ENCODE measurements around the gene DACH1.

The DACH1 gene

DNA sequence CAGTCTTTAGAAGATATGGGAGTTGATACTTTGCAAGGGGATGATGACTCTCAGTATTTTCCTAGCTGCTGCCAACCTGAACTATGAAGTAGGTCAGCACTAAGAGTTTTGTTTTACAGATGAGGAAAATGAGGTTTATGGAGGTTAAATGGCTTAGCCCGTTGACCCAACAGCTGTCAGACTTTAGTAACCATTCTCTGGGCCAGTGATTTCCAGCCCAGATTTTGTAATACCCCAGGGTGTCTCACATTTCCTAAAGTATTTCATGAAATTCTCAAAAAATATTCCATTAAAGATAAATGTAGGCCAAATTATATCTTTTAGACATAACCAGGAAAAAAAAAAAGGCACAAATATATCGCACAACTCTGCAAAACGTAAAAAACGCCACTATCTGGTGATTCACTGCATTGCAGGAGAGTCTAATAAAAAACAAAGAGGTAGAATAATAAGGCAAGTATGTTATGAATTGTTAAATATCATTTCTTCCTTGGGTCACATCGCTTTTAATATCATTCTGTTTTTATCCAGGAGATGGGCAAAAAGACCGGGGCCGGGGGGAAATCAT, 112.5 kb downstream of the DACH1 start:
- H3K36me3 ChIP-seq (ENCODE audit: control insufficient read depth, insufficient read depth, low read length): no peaks in the 10 kb centered on the region
- H3K4me3 ChIP-seq (ENCODE audit: low read length): no peak overlapping the region
- H3K27me3 ChIP-seq (ENCODE audit: control insufficient read depth, insufficient read depth, low read length): no peaks in the 10 kb centered on the region
- H3K27ac ChIP-seq (ENCODE audit: low read length): no peak overlapping the region
- whole genome bisulfite sequencing (ENCODE audit: insufficient coverage, insufficient read length): no CpG with 5 or more reads among the region's 7 CpGs
- no peaks in the 10 kb centered on the region for H3K4me1 ChIP-seq (ENCODE audit: control insufficient read depth, insufficient read depth, low read length)
- DNase-seq (ENCODE audit: low read depth, low spot score): no peak
- H3K9me3 ChIP-seq (ENCODE audit: control insufficient read depth, insufficient read depth, low read length): no peaks in the 10 kb centered on the region

DNA sequence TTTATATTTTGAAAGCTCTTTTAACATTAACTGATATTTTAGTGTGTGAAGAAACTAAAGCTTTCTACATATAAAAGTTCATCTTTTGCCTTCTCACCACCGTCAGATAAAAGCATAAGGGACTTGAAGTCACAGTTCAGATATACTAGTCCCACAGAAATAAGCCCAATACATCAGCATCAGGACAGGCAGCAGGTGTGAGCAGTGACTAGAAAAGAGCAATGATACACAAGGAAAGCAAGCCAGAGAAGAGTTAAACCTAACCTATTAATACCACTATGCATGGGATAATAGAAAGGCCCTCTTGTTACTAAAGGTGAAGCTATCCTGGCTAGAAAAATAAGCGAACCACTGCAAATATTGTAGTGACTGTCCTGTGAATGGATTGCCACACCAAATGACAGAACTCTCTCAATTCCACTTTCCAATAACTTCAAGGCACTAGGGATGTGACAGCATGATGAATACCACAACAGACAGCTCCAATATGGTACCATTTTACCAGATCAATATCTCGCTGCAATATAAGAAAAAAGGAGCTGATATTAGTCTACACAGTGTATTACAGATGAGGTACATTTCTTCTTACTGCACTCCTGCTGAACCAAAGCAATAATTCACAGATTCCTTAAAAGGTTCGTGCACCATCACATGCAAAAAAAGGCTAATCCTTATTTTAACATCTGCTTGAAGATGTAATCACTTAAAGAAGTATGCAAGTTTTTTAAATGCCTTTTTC, 114.1 kb downstream of the DACH1 start:
- Histone ChIP-seq H3K27me3 (ENCODE audit: control insufficient read depth, insufficient read depth, low read length) (no peaks in the 10 kb centered on the region), H3K9me3 (ENCODE audit: control insufficient read depth, insufficient read depth, low read length) (no peaks in the 10 kb centered on the region), H3K36me3 (ENCODE audit: control insufficient read depth, insufficient read depth, low read length) (no peaks in the 10 kb centered on the region), H3K27ac (ENCODE audit: low read length) (no peak overlapping the region), H3K4me1 (ENCODE audit: control insufficient read depth, insufficient read depth, low read length) (no peaks in the 10 kb centered on the region), H3K4me3 (ENCODE audit: low read length) (no peak overlapping the region)
- no CpG with 5 or more reads among the region's 4 CpGs for WGBS (ENCODE audit: insufficient coverage, insufficient read length)
- no peak for DNase-seq (ENCODE audit: low read depth, low spot score)

DNA sequence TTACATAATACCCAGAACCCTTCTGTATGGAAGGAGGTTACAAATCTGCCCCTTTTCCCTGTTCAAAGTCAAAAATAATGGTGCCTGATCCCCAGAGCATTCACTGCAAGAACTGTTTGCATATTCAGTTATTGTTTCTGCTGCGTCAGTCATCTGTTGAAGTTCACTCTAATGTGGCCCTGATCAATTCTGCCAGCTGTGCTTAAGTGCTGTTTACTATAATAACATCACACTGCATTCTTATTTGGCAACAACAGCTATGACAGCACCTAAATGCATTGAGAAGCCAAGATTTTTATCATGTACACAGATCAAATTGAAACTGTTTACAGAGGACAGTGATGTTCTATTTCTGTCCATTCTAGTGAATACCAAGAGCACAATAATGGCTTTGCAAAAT, 115.9 kb downstream of the DACH1 start:
- no peak overlapping the region for H3K27ac ChIP-seq (ENCODE audit: low read length)
- no peaks in the 10 kb centered on the region for H3K27me3 ChIP-seq (ENCODE audit: control insufficient read depth, insufficient read depth, low read length)
- WGBS (ENCODE audit: insufficient coverage, insufficient read length): no CpG with 5 or more reads among the region's 1 CpG
- no peak for DNase-seq (ENCODE audit: low read depth, low spot score)
- H3K9me3 ChIP-seq (ENCODE audit: control insufficient read depth, insufficient read depth, low read length): no peaks in the 10 kb centered on the region
- H3K4me1 ChIP-seq (ENCODE audit: control insufficient read depth, insufficient read depth, low read length): no peaks in the 10 kb centered on the region
- no peaks in the 10 kb centered on the region for H3K36me3 ChIP-seq (ENCODE audit: control insufficient read depth, insufficient read depth, low read length)
- H3K4me3 ChIP-seq (ENCODE audit: low read length): no peak overlapping the region

DNA sequence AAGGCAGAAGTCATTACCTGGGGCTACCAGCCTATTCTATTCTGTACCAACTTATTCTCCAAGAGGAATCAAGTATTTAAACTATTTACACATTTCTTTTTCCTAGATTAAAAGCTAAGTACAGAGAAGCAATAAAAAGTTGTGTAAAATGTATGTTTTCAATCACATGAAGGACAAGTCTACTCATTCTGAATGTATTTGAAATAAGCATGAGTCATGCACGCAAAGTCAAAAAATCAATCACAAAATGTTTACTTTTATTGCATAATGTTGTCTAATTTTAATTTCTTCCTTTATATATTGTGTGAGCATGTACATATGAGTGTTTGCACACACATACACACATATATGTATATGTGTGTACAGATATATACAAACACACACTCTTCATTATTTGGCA, 136.7 kb downstream of the DACH1 start:
- H3K4me3 ChIP-seq (ENCODE audit: low read length): no peak overlapping the region
- WGBS (ENCODE audit: insufficient coverage, insufficient read length): no CpG with 5 or more reads among the region's 1 CpG
- H3K27me3 ChIP-seq (ENCODE audit: control insufficient read depth, insufficient read depth, low read length): no peaks in the 10 kb centered on the region
- no peaks in the 10 kb centered on the region for H3K4me1 ChIP-seq (ENCODE audit: control insufficient read depth, insufficient read depth, low read length)
- H3K9me3 ChIP-seq (ENCODE audit: control insufficient read depth, insufficient read depth, low read length): no peaks in the 10 kb centered on the region
- no peak for DNase-seq (ENCODE audit: low read depth, low spot score)
- H3K27ac ChIP-seq (ENCODE audit: low read length): no peak overlapping the region
- H3K36me3 ChIP-seq (ENCODE audit: control insufficient read depth, insufficient read depth, low read length): no peaks in the 10 kb centered on the region

DNA sequence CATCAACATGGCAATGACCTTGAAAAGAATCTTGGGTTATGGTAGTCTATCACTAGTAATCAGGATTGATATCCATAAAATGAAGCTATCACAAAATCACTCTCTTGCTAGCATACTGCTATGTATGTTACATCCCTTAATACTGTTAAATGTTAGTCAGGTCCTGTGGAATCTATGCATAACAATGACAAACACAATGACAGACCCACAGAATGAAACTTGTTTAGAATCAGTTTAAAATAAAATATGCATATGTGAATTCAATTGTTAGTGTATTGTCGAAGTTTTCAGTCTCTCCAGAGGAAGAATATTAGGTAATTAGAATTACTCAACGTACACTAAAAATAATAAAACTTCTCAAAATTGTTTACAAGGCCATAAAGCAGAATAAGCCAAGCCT, 137.6 kb downstream of the DACH1 start:
- H3K9me3 ChIP-seq (ENCODE audit: control insufficient read depth, insufficient read depth, low read length): no peaks in the 10 kb centered on the region
- no peak overlapping the region for H3K4me3 ChIP-seq (ENCODE audit: low read length)
- no CpG with 5 or more reads among the region's 2 CpGs for WGBS (ENCODE audit: insufficient coverage, insufficient read length)

DNA sequence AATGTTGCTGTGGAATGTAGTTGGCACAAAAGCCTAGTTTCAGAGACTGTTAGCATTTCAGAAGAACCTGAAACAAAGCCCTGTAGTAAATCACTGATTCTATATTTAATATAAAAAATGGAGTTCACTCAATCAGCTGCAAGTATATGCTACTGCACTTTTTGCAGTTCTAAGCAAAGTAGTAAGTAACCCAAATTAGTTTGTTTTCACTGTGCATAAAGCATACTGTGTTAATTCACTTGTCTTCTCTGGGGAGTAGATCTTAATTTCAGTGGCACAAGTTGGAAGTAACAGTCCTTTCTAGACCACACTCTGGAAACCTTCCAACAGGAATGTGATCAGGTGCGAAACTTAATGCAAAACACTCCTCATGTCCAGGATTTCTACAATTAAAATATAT, 139.3 kb downstream of the DACH1 start:
- DNase-seq (ENCODE audit: low read depth, low spot score): no peak
- H3K4me3 ChIP-seq (ENCODE audit: low read length): no peak overlapping the region
- no CpG with 5 or more reads among the region's 1 CpG for WGBS (ENCODE audit: insufficient coverage, insufficient read length)
- no peak overlapping the region for H3K27ac ChIP-seq (ENCODE audit: low read length)
- H3K4me1 ChIP-seq (ENCODE audit: control insufficient read depth, insufficient read depth, low read length): no peaks in the 10 kb centered on the region
- no peaks in the 10 kb centered on the region for H3K9me3 ChIP-seq (ENCODE audit: control insufficient read depth, insufficient read depth, low read length)
- H3K36me3 ChIP-seq (ENCODE audit: control insufficient read depth, insufficient read depth, low read length): no peaks in the 10 kb centered on the region
- no peaks in the 10 kb centered on the region for H3K27me3 ChIP-seq (ENCODE audit: control insufficient read depth, insufficient read depth, low read length)

More for the DNA sequence above, 137.6 kb downstream of the DACH1 start:
- H3K27me3 ChIP-seq (ENCODE audit: control insufficient read depth, insufficient read depth, low read length): no peaks in the 10 kb centered on the region
- no peak overlapping the region for H3K27ac ChIP-seq (ENCODE audit: low read length)
- DNase-seq (ENCODE audit: low read depth, low spot score): no peak
- no peaks in the 10 kb centered on the region for H3K36me3 ChIP-seq (ENCODE audit: control insufficient read depth, insufficient read depth, low read length)
- H3K4me1 ChIP-seq (ENCODE audit: control insufficient read depth, insufficient read depth, low read length): no peaks in the 10 kb centered on the region

DNA sequence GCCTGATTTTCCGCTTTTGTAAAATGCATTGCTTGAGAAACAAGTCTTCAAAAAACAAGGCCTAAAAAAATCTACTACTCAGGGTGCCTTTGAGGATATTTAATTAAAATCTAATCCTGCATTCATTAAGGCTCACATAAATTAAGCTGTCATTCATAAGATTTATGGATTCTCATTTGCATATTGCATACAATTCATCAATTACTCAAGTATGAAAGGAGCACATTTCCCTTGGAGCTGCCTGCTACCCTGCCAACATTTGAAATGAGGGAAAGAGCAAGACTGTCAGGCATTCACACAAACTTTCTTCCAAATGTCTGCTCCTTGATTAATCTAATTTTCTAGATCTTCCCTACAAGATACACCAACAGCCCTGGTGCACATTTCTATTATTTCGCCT, 140.0 kb downstream of the DACH1 start:
- Histone ChIP-seq H3K36me3 (ENCODE audit: control insufficient read depth, insufficient read depth, low read length) (no peaks in the 10 kb centered on the region), H3K4me1 (ENCODE audit: control insufficient read depth, insufficient read depth, low read length) (no peaks in the 10 kb centered on the region), H3K9me3 (ENCODE audit: control insufficient read depth, insufficient read depth, low read length) (no peaks in the 10 kb centered on the region), H3K27me3 (ENCODE audit: control insufficient read depth, insufficient read depth, low read length) (no peaks in the 10 kb centered on the region), H3K27ac (ENCODE audit: low read length) (no peak overlapping the region), H3K4me3 (ENCODE audit: low read length) (no peak overlapping the region)
- DNase-seq (ENCODE audit: low read depth, low spot score): no peak
- no CpG with 5 or more reads among the region's 2 CpGs for WGBS (ENCODE audit: insufficient coverage, insufficient read length)

DNA sequence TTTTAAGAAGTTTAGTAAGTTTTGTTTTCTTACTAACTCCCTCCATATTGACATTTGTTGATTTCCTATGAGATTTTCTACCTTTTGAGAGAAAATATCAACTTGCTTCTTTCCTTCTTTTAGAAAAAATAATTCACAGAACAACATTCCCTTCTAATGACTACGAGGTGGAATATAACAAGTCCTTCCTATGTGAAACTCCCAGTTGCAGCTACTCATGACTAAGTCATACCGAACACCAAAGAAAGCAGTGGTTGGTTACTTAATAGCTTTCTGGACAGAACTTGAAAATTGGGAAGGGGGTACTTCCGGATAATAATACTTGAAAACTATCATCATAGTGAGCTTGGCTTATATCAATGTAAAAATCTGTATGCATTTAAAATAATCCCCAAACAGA, 144.8 kb downstream of the DACH1 start:
- no peak overlapping the region for H3K4me3 ChIP-seq (ENCODE audit: low read length)
- H3K9me3 ChIP-seq (ENCODE audit: control insufficient read depth, insufficient read depth, low read length): no peaks in the 10 kb centered on the region
- H3K4me1 ChIP-seq (ENCODE audit: control insufficient read depth, insufficient read depth, low read length): no peaks in the 10 kb centered on the region
- DNase-seq (ENCODE audit: low read depth, low spot score): no peak
- H3K27me3 ChIP-seq (ENCODE audit: control insufficient read depth, insufficient read depth, low read length): no peaks in the 10 kb centered on the region
- no peak overlapping the region for H3K27ac ChIP-seq (ENCODE audit: low read length)
- no peaks in the 10 kb centered on the region for H3K36me3 ChIP-seq (ENCODE audit: control insufficient read depth, insufficient read depth, low read length)
- WGBS (ENCODE audit: insufficient coverage, insufficient read length): no CpG with 5 or more reads among the region's 3 CpGs

DNA sequence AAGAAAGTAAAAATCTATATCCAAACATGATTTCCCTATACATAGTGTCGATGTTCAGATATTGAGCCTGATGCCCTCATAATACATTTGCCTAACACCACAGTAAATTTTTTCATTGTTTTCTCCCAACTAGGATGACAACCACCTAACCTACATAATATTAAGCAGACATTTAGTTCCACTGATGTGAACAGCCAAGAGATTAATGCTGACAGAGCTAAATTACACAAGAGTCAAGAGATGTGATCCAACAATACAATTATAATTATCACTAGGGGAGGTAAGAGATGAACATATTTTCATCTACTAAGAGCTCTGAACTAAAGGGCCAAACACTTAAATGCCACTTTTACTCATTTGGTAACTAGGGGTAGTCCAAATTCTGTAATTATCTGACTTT, 145.9 kb downstream of the DACH1 start:
- H3K4me1 ChIP-seq (ENCODE audit: control insufficient read depth, insufficient read depth, low read length): no peaks in the 10 kb centered on the region
- H3K9me3 ChIP-seq (ENCODE audit: control insufficient read depth, insufficient read depth, low read length): no peaks in the 10 kb centered on the region
- no CpG with 5 or more reads among the region's 1 CpG for WGBS (ENCODE audit: insufficient coverage, insufficient read length)
- H3K27me3 ChIP-seq (ENCODE audit: control insufficient read depth, insufficient read depth, low read length): no peaks in the 10 kb centered on the region
- no peak for DNase-seq (ENCODE audit: low read depth, low spot score)
- no peaks in the 10 kb centered on the region for H3K36me3 ChIP-seq (ENCODE audit: control insufficient read depth, insufficient read depth, low read length)
- H3K27ac ChIP-seq (ENCODE audit: low read length): no peak overlapping the region
- no peak overlapping the region for H3K4me3 ChIP-seq (ENCODE audit: low read length)

DNA sequence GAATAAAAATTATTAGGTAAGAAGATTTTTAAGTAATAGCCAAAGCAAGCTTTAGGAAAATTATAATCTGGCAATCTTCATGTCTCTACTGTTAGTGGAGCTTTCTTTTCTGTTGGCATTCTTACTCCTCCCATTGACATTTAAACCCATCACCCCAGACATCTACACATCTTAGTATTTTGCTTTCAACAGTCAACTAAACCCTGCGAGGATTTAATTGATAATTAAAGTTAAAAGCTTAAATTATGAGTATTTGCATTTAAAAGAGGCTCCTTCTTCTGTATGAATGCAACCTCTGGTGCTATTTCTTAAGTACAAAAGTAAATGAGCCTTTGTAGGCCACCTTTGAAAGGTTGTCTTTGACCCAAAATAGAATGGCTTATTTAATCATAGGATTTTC, 148.1 kb downstream of the DACH1 start:
- WGBS (ENCODE audit: insufficient coverage, insufficient read length): no CpG with 5 or more reads among the region's 1 CpG
- Histone ChIP-seq H3K27me3 (ENCODE audit: control insufficient read depth, insufficient read depth, low read length) (no peaks in the 10 kb centered on the region), H3K4me1 (ENCODE audit: control insufficient read depth, insufficient read depth, low read length) (no peaks in the 10 kb centered on the region), H3K9me3 (ENCODE audit: control insufficient read depth, insufficient read depth, low read length) (no peaks in the 10 kb centered on the region), H3K27ac (ENCODE audit: low read length) (no peak overlapping the region), H3K36me3 (ENCODE audit: control insufficient read depth, insufficient read depth, low read length) (no peaks in the 10 kb centered on the region), H3K4me3 (ENCODE audit: low read length) (no peak overlapping the region)
- DNase-seq (ENCODE audit: low read depth, low spot score): no peak

DNA sequence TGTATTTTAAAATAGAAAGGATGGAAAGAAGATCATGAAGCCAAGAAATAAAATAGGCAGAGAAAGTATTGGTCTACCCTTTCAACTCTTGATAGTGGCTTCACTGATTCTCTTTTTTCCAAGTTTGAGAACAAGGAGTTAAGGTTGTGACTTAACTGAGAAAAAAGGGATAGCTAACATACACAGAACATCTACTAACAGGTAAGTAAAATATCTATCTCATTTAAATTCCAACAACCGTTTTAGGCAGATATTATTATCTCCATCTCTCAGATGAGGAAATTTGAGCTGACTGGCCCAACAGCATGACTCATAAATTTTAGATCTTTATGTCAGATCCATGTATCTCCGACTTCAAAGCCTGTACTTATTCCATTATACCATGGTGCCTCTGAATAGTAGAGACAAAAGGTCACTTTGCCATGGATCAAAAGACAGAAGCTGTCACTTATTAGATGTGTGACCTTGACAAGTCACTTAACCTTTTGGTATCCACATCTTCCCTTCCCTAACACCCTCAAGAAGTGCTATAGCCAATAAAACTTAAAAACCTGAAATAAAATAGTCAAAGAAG, 152.1 kb downstream of the DACH1 start:
- Histone ChIP-seq H3K4me3 (ENCODE audit: low read length) (no peak overlapping the region), H3K36me3 (ENCODE audit: control insufficient read depth, insufficient read depth, low read length) (no peaks in the 10 kb centered on the region), H3K9me3 (ENCODE audit: control insufficient read depth, insufficient read depth, low read length) (no peaks in the 10 kb centered on the region), H3K27ac (ENCODE audit: low read length) (no peak overlapping the region), H3K4me1 (ENCODE audit: control insufficient read depth, insufficient read depth, low read length) (no peaks in the 10 kb centered on the region), H3K27me3 (ENCODE audit: control insufficient read depth, insufficient read depth, low read length) (no peaks in the 10 kb centered on the region)
- no peak for DNase-seq (ENCODE audit: low read depth, low spot score)
- WGBS (ENCODE audit: insufficient coverage, insufficient read length): no CpG with 5 or more reads among the region's 2 CpGs
